ENCODE measurements around the gene CASP5.

DNA sequence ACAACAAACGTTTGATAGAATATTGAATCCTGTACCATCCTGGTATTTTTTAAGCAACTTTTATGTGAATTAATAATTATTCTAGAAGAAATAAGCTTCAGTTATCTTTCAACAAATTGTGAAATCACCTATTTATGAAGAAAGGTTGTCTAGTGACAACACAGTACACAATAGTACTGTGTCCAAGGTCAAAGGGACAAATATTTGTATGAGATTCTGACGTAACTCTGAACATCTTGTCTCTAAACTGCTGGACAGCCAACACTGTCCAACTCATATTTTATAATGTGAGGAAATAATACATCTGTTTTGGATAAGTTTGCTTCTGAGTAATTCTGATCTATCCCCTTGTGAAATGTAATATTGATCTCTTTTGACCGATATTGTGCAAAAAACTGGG lies 18.9 kb downstream of the CASP5 start:
- TF ChIP-seq, protein P1, sequence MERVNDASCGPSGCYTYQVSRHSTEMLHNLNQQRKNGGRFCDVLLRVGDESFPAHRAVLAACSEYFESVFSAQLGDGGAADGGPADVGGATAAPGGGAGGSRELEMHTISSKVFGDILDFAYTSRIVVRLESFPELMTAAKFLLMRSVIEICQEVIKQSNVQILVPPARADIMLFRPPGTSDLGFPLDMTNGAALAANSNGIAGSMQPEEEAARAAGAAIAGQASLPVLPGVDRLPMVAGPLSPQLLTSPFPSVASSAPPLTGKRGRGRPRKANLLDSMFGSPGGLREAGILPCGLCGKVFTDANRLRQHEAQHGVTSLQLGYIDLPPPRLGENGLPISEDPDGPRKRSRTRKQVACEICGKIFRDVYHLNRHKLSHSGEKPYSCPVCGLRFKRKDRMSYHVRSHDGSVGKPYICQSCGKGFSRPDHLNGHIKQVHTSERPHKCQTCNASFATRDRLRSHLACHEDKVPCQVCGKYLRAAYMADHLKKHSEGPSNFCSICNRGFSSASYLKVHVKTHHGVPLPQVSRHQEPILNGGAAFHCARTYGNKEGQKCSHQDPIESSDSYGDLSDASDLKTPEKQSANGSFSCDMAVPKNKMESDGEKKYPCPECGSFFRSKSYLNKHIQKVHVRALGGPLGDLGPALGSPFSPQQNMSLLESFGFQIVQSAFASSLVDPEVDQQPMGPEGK (tag by site-specific recombination; IDR thresholded peaks at IDR 0.05) = no peak
- TF ChIP-seq ZNF558 (tag by site-specific recombination; IDR thresholded peaks at IDR 0.05) (no peak), ZNF239 (tag by site-specific recombination; IDR thresholded peaks at IDR 0.05) (no peak), ZNF335 (tag by site-specific recombination; conservative IDR thresholded peaks at IDR 0.05) (no peak), BCL11A (tag by site-specific recombination; IDR thresholded peaks at IDR 0.05; ENCODE audit: low read depth) (no peak), REPIN1 (tag by site-specific recombination; IDR thresholded peaks at IDR 0.05; ENCODE audit: low read depth) (no peak), ZNF175 (tag by site-specific recombination; IDR thresholded peaks at IDR 0.05) (no peak)
- TF ChIP-seq, protein P2, sequence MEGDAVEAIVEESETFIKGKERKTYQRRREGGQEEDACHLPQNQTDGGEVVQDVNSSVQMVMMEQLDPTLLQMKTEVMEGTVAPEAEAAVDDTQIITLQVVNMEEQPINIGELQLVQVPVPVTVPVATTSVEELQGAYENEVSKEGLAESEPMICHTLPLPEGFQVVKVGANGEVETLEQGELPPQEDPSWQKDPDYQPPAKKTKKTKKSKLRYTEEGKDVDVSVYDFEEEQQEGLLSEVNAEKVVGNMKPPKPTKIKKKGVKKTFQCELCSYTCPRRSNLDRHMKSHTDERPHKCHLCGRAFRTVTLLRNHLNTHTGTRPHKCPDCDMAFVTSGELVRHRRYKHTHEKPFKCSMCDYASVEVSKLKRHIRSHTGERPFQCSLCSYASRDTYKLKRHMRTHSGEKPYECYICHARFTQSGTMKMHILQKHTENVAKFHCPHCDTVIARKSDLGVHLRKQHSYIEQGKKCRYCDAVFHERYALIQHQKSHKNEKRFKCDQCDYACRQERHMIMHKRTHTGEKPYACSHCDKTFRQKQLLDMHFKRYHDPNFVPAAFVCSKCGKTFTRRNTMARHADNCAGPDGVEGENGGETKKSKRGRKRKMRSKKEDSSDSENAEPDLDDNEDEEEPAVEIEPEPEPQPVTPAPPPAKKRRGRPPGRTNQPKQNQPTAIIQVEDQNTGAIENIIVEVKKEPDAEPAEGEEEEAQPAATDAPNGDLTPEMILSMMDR (tag by site-specific recombination; IDR thresholded peaks at IDR 0.05) = no peak
